Astrocyte (in vitro differentiated cells and primary cell): ENCODE results near the gene GREB1. TPM values are rescaled to one million over a fixed set of nuclear protein-coding genes. Genes with fewer than 3 reads are reported as not detected.

ENCODE experiments used
- DNase-seq: peaks from one replicate; pipeline ENCODE4 v3.0.0-alpha.2; 2010; ENCODE audit warnings: low read depth
- FAIRE-seq: peaks from 2 replicates; lab custom pipeline; 2011; peaks lifted over from hg19 to GRCh38; lab: Jason Lieb, UNC
- H2AFZ ChIP-seq: 2 replicates; pipeline ENCODE4 v1.6.0; 2012; ENCODE audit warnings: low read depth, low read length, inconsistent platforms
- H3K27ac ChIP-seq: 2 replicates; pipeline ENCODE4 v1.5.1; 2011; ENCODE audit warnings: low read depth, low read length, inconsistent platforms
- H3K27me3 ChIP-seq: 2 replicates; pipeline ENCODE4 v1.6.0; 2011; ENCODE audit warnings: low read length, inconsistent platforms; ENCODE audit not compliant: insufficient read depth
- H3K36me3 ChIP-seq: 2 replicates; pipeline ENCODE4 v1.5.1; 2011; ENCODE audit warnings: low read length, inconsistent platforms; ENCODE audit not compliant: insufficient read depth
- H3K4me1 ChIP-seq: 2 replicates; pipeline ENCODE4 v1.5.1; 2011; ENCODE audit warnings: low read length, inconsistent platforms; ENCODE audit not compliant: insufficient read depth
- H3K4me2 ChIP-seq: 2 replicates; pipeline ENCODE4 v1.6.0; 2012; ENCODE audit warnings: low read length, inconsistent platforms
- H3K4me3 ChIP-seq: 2 replicates; pipeline ENCODE4 v1.5.1; 2011; ENCODE audit warnings: low read depth, mild to moderate bottlenecking, low read length, inconsistent platforms; ENCODE audit not compliant: insufficient read depth
- H3K79me2 ChIP-seq: 2 replicates; pipeline ENCODE4 v1.6.0; 2012; ENCODE audit warnings: mild to moderate bottlenecking, low read length, inconsistent platforms; ENCODE audit not compliant: insufficient read depth
- H3K9ac ChIP-seq: 2 replicates; pipeline ENCODE4 v1.6.0; 2012; ENCODE audit warnings: mild to moderate bottlenecking, low read length, inconsistent platforms
- H3K9me3 ChIP-seq: 2 replicates; pipeline ENCODE4 v1.5.1; 2012; ENCODE audit warnings: low read depth, mild to moderate bottlenecking, low read length, inconsistent platforms; ENCODE audit not compliant: insufficient read depth
- H4K20me1 ChIP-seq: 2 replicates; pipeline ENCODE4 v1.6.0; 2012; ENCODE audit warnings: low read length, inconsistent platforms; ENCODE audit not compliant: insufficient read depth
- H3K27ac Mint-ChIP-seq: one replicate; pipeline ENCODE4 v1.8.0; 2021; ENCODE audit warnings: mild to moderate bottlenecking, mixed read lengths; ENCODE audit not compliant: unreplicated experiment
- H3K27me3 Mint-ChIP-seq: one replicate; pipeline ENCODE4 v1.8.0; 2021; ENCODE audit warnings: low read depth, mixed read lengths; ENCODE audit not compliant: unreplicated experiment
- H3K36me3 Mint-ChIP-seq: one replicate; pipeline ENCODE4 v1.8.0; 2021; ENCODE audit warnings: low read depth, mixed read lengths; ENCODE audit not compliant: unreplicated experiment
- H3K4me1 Mint-ChIP-seq: one replicate; pipeline ENCODE4 v1.8.0; 2021; ENCODE audit warnings: low read depth, mixed read lengths; ENCODE audit not compliant: unreplicated experiment
- H3K4me3 Mint-ChIP-seq: one replicate; pipeline ENCODE4 v1.8.0; 2021; ENCODE audit warnings: mild to moderate bottlenecking, moderate library complexity, mixed read lengths; ENCODE audit not compliant: unreplicated experiment
- H3K9me3 Mint-ChIP-seq: one replicate; pipeline ENCODE4 v1.8.0; 2021; ENCODE audit warnings: mild to moderate bottlenecking, mixed read lengths; ENCODE audit not compliant: unreplicated experiment
- CTCF ChIP-seq: IDR thresholded peaks from 2 replicates; pipeline ENCODE4 v1.5.1; 2011; ENCODE audit warnings: low read depth, mild to moderate bottlenecking, inconsistent platforms, low read length, moderate library complexity; ENCODE audit not compliant: insufficient read depth
- EZH2 ChIP-seq: IDR thresholded peaks from 2 replicates; pipeline ENCODE4 v1.6.1; 2012; ENCODE audit warnings: mild to moderate bottlenecking, low read length, inconsistent platforms; ENCODE audit not compliant: insufficient read depth
- total RNA-seq: library from RNA; stranded (reverse); gene quantifications from 2 replicates; pipeline ENCODE4 v1.2.1, GENCODE V29; 2021

Gene GREB1
- total RNA-seq, 1 donor from 2014 or later, result 14.5 TPM

- no peak overlapping the region for H3K4me3 Mint-ChIP-seq
- TF ChIP-seq CTCF (no peak), EZH2 (no peak)
- Histone ChIP-seq H3K4me2 (no peak overlapping the region), H3K27me3 (peaks cover 10% of the 10 kb centered on the region), H2AFZ (no peak overlapping the region), H3K79me2 (no peaks in the 10 kb centered on the region), H3K4me3 (no peak overlapping the region), H3K27ac (no peak overlapping the region), H3K4me1 (peaks cover 4% of the 10 kb centered on the region), H3K9ac (no peak overlapping the region), H3K36me3 (no peaks in the 10 kb centered on the region), H3K9me3 (no peaks in the 10 kb centered on the region), H4K20me1 (no peaks in the 10 kb centered on the region)
- no peak for FAIRE-seq
- peaks cover 5% of the 10 kb centered on the region for H3K4me1 Mint-ChIP-seq
- H3K9me3 Mint-ChIP-seq, result peaks cover 3% of the 10 kb centered on the region
- DNase-seq, result no peak
- no peaks in the 10 kb centered on the region for H3K27me3 Mint-ChIP-seq
- no peak overlapping the region for H3K27ac Mint-ChIP-seq
- H3K36me3 Mint-ChIP-seq, result no peaks in the 10 kb centered on the region
Observed at GRCh38 chr2:11588228-11589110, 54.6 kb downstream of the GREB1 start.

GRCh38 chr2:11589316-11589940, 55.6 kb downstream of the GREB1 start:
- Mint-ChIP-seq H3K36me3 (no peaks in the 10 kb centered on the region), H3K4me1 (no peaks in the 10 kb centered on the region), H3K27me3 (no peaks in the 10 kb centered on the region), H3K9me3 (no peaks in the 10 kb centered on the region), H3K27ac (no peak overlapping the region), H3K4me3 (no peak overlapping the region)
- Histone ChIP-seq H3K27me3 (peaks cover 10% of the 10 kb centered on the region), H3K9ac (no peak overlapping the region), H3K36me3 (no peaks in the 10 kb centered on the region), H3K79me2 (no peaks in the 10 kb centered on the region), H4K20me1 (no peaks in the 10 kb centered on the region), H3K9me3 (no peaks in the 10 kb centered on the region), H3K27ac (no peak overlapping the region), H3K4me3 (no peak overlapping the region), H3K4me1 (no peaks in the 10 kb centered on the region), H3K4me2 (no peak overlapping the region), H2AFZ (no peak overlapping the region)
- DNase-seq, result no peak
- no peak for FAIRE-seq
- no peak for TF ChIP-seq CTCF
- no peak for TF ChIP-seq EZH2
